ENCODE measurements around the gene BCAR3.

- TF ChIP-seq CTCF (IDR thresholded peaks at IDR 0.05), result no peak
- TF ChIP-seq POLR2A (IDR thresholded peaks at IDR 0.05), result no peak
Observed at GRCh38 chr1:93588955-93589354, 92.7 kb downstream of the BCAR3 start.
